GM13977 (cell line): ENCODE measurements around the gene MAT1A.

ENCODE experiments used
- DNase-seq: peaks from one replicate; pipeline ENCODE4 v3.0.0; 2012; ENCODE audit warnings: low spot score
- CTCF ChIP-seq: IDR thresholded peaks from 2 replicates; pipeline ENCODE4 v1.5.1; 2012; ENCODE audit warnings: mild to moderate bottlenecking, control low read depth; ENCODE audit not compliant: insufficient read depth; ENCODE audit errors: extremely low read depth, missing control alignments
- in situ Hi-C: fragments of 300-500 bp; cut with MboI; formaldehyde crosslinking; loops from one replicate; pipeline ENCODE4 v1.12.0; 2022; ENCODE audit warnings: low sequenced_read_pairs, low pct_unique_long_range_greater_than_20kb, mixed read lengths, inconsistent platforms; ENCODE audit not compliant: unreplicated experiment

The MAT1A gene

DNA sequence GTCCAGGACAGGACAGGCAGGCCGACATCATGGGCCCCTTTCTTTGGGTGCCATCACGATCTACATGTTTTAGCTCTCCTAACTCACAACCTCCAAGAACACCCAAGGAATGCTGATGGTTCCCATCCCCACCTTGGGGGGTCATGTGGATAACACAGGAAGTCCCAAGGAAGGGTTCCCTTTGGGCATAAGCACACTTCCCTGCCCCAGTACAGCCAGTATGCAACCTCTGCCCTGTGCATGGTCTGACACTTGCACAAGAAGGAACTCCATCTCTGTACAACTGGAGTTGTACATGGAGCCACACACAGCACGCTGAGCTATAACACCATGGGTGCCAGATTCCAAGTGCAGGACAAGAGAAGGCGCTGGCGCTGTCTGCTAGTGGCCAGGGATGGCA is 11.0 kb downstream of the MAT1A start:
- in situ Hi-C loops = no loop called here
- no peak for DNase-seq
- TF ChIP-seq CTCF = no peak

DNA sequence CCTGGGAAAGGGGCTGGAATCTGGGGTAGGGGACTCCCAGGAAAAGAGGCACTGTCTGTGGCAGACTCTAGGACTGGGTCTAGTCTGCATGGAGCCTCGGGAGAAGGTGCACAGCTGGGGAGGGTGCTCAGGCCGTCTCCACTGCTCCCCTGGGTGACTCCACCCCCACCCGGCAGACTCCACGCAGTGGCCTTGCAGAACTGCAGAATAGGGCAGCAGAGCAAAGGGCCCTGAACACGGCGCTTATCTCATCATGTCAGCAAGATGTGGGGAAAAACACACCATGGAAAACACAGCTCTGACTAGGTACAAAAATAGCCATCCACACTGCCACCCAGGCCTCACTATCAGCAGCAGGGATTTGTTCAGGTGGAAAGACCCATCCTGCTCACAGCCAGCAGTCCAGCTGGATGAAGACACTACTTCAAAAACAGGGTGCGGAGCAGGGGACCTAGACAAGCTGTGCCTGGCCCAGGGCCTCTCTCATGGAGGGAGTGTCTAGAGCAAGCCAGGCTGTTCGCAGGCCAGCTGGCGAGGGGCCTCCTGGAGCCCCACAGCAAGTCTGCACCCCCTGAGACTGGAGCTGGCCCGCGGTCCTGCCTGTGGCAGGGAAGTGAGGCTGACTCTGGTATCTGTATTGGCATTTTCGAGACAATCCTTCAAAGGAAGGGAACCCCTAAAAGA is 11.7 kb downstream of the MAT1A start:
- TF ChIP-seq CTCF = no peak
- in situ Hi-C loops = no loop called here
- DNase-seq = no peak

- no peak for TF ChIP-seq CTCF
- DNase-seq = no peak
- in situ Hi-C loops = no loop called here
Observed at GRCh38 chr10:80277016-80277415, 12.4 kb downstream of the MAT1A start.

DNA sequence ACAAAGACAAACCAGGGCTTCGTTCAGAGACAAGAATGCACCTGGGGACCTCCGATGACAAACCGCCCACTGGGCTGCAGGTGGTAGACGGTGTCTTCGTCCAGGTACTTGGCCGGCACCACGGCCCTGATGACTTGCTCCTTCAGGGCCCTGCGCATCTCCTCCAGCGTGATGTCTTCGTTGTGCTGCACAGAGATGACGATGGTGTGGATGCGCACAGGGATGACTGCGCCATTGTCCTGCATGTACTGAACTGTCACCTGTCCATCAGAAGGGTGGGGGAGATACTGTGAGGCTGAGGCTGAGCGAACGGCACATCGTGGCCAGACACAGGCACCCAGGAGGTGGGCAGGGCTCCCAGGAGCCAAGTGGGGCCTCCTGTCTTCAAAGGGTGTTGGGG is 13.1 kb downstream of the MAT1A start:
- in situ Hi-C loops = no loop called here
- DNase-seq = no peak
- no peak for TF ChIP-seq CTCF

DNA sequence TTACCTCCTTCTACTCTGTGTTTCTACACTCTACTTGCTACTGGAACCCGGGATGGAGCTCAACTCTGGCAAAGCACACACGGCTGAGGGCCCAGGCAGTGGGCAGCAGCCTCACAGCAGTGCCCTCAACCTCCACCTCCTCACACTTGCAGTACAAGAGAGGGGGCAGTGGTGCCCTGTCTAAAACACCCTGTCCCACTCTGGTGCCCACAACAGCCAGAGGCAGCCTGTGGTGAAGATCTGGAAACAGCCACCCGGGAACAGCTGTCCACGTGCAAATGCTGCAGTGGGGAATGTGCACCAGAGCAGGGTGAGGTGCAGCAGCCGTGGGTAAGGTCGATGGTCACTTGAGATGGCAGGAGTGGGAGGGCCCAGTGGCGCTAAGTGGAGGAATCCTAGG is 13.7 kb downstream of the MAT1A start:
- in situ Hi-C loops = no loop called here
- no peak for DNase-seq
- TF ChIP-seq CTCF = no peak

DNA sequence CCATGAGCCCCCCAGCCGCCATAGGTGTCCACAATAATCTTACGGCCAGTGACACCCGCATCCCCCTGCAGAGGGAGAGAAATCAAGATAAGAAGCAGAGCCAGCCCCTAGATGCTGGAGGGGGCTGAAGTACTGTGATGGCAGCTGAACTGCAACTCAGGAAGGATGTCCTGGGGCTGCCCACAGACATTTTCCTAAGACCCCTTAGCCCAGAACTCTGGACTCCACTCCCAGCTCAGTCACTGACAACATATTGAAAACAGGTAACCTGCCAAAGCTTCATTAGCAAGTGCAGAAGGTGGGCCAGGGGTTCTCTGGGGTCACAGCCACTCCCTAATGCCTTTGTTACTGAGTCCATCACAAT is 14.3 kb downstream of the MAT1A start:
- no peak for TF ChIP-seq CTCF
- in situ Hi-C loops = no loop called here
- DNase-seq = no peak
